ENCODE results near the gene KDM2A. TPM values are rescaled to one million over a fixed set of nuclear protein-coding genes. Genes with fewer than 3 reads are reported as not detected.
A peak's percentile ranks its signal among the peaks of the same experiment; 100 is the strongest.

KDM2A gene
- total RNA-seq, 1 donor from 2014 or later = 119 TPM

DNA sequence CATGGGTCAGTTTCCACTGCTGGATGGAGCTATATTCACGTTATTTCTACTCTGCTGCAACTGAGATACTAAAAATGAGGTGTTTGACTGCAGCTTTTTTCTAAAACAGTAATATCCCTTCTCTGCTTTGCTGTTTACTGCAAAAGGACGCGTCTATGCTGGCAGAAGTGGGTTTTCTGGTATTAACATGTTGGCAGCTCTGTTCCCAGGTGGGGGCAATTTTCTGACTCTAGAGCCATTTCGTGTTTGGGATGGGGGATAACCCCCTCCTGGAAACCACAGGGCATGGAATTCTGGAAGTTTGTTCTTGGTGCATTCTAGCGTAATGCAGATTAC, 152.1 kb downstream of the KDM2A start:
- Mint-ChIP-seq H3K36me3 (ENCODE audit: low read depth) (peaks cover 50% of the 10 kb centered on the region), H3K27me3 (ENCODE audit: insufficient read depth) (no peaks in the 10 kb centered on the region), H3K9me3 (no peaks in the 10 kb centered on the region), H3K4me3 (peak overlapping the region; percentile 96), H3K4me1 (ENCODE audit: low read depth) (peaks cover 69% of the 10 kb centered on the region), H3K27ac (peak overlapping the region; percentile 96)
- DNase-seq (ENCODE audit: low spot score) = no peak
- intact Hi-C loops (cut with micrococcal nuclease) = no loop called here

DNA sequence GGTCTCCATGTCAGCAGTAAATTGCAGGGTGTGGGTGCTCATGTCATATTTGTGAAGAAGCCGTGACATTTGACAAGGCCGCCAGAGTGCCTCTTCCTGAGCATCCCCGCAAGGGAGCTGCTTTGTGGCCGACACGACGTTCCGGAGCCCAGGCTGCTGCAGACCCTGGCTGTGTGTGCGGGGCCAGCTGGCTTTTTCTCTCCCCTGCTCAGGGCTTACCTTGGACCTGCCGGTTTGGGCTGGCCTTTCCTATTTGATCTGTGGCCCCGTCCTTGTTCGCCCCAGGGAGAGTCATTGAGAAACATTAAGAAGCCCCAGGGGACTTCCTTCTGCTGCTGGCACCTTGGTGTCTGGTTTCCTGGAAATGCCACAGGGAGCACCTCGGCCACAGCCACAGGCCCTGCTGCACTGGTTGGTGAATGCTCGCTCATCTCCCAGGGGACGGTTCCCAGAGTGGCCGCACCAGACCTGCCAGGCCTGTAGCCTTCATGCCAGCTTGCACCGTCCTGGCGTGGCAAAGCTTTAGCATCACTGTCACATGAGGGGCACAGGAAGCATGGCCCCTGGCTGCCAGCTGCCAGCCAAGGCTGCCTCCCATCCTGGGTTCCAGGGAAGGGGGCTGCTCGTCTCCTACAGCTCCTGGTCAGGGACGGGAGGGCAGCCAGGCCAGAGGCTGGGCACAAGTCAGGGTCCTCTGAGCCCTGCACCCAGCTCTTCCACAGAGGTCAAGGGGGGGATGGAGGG, 152.7 kb downstream of the KDM2A start:
- intact Hi-C loops (cut with micrococcal nuclease) = no loop called here
- Mint-ChIP-seq H3K27me3 (ENCODE audit: insufficient read depth) (no peaks in the 10 kb centered on the region), H3K4me3 (peak overlapping the region; percentile 96), H3K4me1 (ENCODE audit: low read depth) (peaks cover 74% of the 10 kb centered on the region), H3K27ac (peak overlapping the region; percentile 96), H3K36me3 (ENCODE audit: low read depth) (peaks cover 52% of the 10 kb centered on the region), H3K9me3 (no peaks in the 10 kb centered on the region)
- DNase-seq (ENCODE audit: low spot score) = peak; percentile 59

DNA sequence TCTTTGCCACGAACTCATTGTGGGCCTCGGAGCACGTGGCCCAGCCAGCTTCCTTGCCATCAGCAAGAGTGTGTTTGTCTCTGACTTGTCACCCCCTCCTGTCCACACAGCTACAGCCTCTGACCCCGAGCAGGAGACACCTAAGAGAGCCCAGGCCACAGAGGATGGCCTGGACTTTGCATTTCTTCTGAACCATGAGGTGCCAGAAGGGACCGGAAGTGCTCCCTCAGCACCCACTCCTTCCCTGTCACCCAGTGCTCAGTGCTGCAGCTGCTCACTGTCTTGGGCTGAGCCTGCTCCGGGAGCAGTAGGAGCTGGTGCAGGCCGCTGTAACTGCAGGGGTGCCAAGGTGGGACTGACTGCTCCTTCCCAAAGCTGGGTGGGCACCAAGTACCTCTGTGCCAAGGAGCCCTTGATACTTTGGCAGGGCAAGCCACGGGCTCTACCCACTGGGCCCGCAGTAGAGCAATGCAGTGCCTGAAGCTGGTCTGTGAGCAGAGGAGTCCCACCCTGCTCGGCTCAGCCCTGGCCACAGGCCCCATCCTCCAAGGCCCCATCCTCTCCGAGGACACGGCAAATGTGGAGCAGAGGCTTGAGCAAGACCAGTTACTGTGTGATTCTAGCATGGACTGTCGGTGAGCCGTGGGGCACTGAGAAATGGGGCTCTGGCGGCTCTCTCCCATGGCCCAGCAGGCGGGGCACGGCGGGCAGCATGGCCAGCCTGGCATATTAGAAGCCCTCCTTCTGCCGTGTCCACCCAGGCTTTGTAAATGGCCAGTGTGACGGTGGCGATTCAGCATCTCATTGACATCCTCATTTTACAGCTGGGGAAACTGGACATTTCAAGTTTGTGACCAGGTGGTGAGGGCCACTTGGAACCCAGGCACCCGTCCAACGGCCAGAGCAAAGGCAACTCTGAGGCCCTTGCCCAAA, 153.5 kb downstream of the KDM2A start:
- intact Hi-C loops (cut with micrococcal nuclease) = no loop called here

GRCh38 chr11:67273260-67273990, 154.4 kb downstream of the KDM2A start:
- no peak for DNase-seq (ENCODE audit: low spot score)
- peaks cover 62% of the 10 kb centered on the region for H3K4me1 Mint-ChIP-seq (ENCODE audit: low read depth)
- H3K4me3 Mint-ChIP-seq = peak overlapping the region; percentile 96
- H3K27me3 Mint-ChIP-seq (ENCODE audit: insufficient read depth) = no peaks in the 10 kb centered on the region
- H3K27ac Mint-ChIP-seq = peak overlapping the region; percentile 96
- no peaks in the 10 kb centered on the region for H3K9me3 Mint-ChIP-seq
- peaks cover 43% of the 10 kb centered on the region for H3K36me3 Mint-ChIP-seq (ENCODE audit: low read depth)
- intact Hi-C loops (cut with micrococcal nuclease) = no loop called here

More for the DNA sequence above, 153.5 kb downstream of the KDM2A start:
- Mint-ChIP-seq H3K9me3 (no peaks in the 10 kb centered on the region), H3K27me3 (ENCODE audit: insufficient read depth) (no peaks in the 10 kb centered on the region), H3K27ac (peak overlapping the region; percentile 96), H3K4me1 (ENCODE audit: low read depth) (peaks cover 71% of the 10 kb centered on the region), H3K36me3 (ENCODE audit: low read depth) (peaks cover 48% of the 10 kb centered on the region), H3K4me3 (peak overlapping the region; percentile 96)
- no peak for DNase-seq (ENCODE audit: low spot score)

- peak overlapping the region; percentile 72 for H3K4me3 Mint-ChIP-seq
- peaks cover 69% of the 10 kb centered on the region for H3K4me1 Mint-ChIP-seq (ENCODE audit: low read depth)
- H3K9me3 Mint-ChIP-seq = no peaks in the 10 kb centered on the region
- H3K27ac Mint-ChIP-seq = peak overlapping the region; percentile 96
- H3K27me3 Mint-ChIP-seq (ENCODE audit: insufficient read depth) = no peaks in the 10 kb centered on the region
- DNase-seq (ENCODE audit: low spot score) = no peak
- peaks cover 39% of the 10 kb centered on the region for H3K36me3 Mint-ChIP-seq (ENCODE audit: low read depth)
- intact Hi-C loops (cut with micrococcal nuclease) = no loop called here
Observed at GRCh38 chr11:67274768-67275605, 155.9 kb downstream of the KDM2A start.

GRCh38 chr11:67275606-67276409, 156.7 kb downstream of the KDM2A start:
- Mint-ChIP-seq H3K9me3 (no peaks in the 10 kb centered on the region), H3K4me1 (ENCODE audit: low read depth) (peaks cover 63% of the 10 kb centered on the region), H3K27ac (peak overlapping the region; percentile 96), H3K27me3 (ENCODE audit: insufficient read depth) (no peaks in the 10 kb centered on the region), H3K36me3 (ENCODE audit: low read depth) (peaks cover 35% of the 10 kb centered on the region), H3K4me3 (peak overlapping the region; percentile 72)
- DNase-seq (ENCODE audit: low spot score) = no peak
- intact Hi-C loops (cut with micrococcal nuclease) = no loop called here

GRCh38 chr11:67276781-67277230, 157.7 kb downstream of the KDM2A start:
- no peak for DNase-seq (ENCODE audit: low spot score)
- no peaks in the 10 kb centered on the region for H3K27me3 Mint-ChIP-seq (ENCODE audit: insufficient read depth)
- H3K4me1 Mint-ChIP-seq (ENCODE audit: low read depth) = peaks cover 53% of the 10 kb centered on the region
- H3K9me3 Mint-ChIP-seq = no peaks in the 10 kb centered on the region
- H3K36me3 Mint-ChIP-seq (ENCODE audit: low read depth) = peaks cover 31% of the 10 kb centered on the region
- intact Hi-C loops (cut with micrococcal nuclease) = loop anchor here (1.0 kb wide), 3 partner anchors 9 to 40 kb away; no protein-coding TSS in a partner anchor
- peak overlapping the region; percentile 96 for H3K27ac Mint-ChIP-seq
- H3K4me3 Mint-ChIP-seq = peak overlapping the region; percentile 77

DNA sequence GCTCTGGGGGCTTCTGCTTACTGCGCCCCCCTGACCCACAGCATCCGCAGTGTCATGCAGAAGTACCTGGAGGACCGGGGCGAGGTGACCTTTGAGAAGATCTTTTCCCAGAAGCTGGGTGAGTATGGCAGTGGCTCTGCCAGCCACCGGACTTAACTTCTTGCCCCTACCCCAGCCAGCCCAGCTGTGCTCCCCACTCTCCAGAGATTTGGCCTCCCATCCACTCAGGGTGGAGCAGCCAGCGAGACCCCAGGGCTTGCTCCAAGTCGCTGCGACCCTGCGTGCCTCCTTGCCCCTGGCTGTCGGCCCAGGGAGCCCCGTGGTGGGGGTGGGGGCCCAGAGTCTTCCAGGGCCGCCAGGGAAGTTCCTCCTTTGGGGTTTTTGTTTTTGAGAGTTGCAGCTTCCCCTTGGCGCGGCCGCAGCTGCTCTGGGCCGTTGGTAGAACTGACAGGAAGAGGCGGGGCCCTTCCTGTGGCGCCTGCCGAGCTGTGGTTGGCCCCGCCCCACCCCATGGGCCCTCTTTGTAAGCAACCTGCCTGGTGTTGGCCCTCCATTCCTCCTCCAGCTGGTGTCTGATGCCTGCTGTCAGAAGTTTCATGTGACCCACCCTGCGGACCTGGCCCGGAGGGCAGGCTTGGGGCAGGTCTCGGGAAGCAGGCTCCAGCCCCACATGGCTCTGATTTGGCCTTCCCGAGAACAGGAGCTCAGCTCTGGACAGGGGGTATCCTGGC, 158.3 kb downstream of the KDM2A start:
- Mint-ChIP-seq H3K27ac (peak overlapping the region; percentile 96), H3K36me3 (ENCODE audit: low read depth) (peaks cover 30% of the 10 kb centered on the region), H3K9me3 (no peaks in the 10 kb centered on the region), H3K4me3 (peak overlapping the region; percentile 77), H3K4me1 (ENCODE audit: low read depth) (peaks cover 50% of the 10 kb centered on the region), H3K27me3 (ENCODE audit: insufficient read depth) (no peaks in the 10 kb centered on the region)
- DNase-seq (ENCODE audit: low spot score) = peak; percentile 87
- intact Hi-C loops (cut with micrococcal nuclease) = loop anchor here (1.0 kb wide), 3 partner anchors 9 to 40 kb away; no protein-coding TSS in a partner anchor

- peak overlapping the region; percentile 77 for H3K4me3 Mint-ChIP-seq
- no peaks in the 10 kb centered on the region for H3K27me3 Mint-ChIP-seq (ENCODE audit: insufficient read depth)
- no peaks in the 10 kb centered on the region for H3K9me3 Mint-ChIP-seq
- peak overlapping the region; percentile 96 for H3K27ac Mint-ChIP-seq
- intact Hi-C loops (cut with micrococcal nuclease) = no loop called here
- no peak for DNase-seq (ENCODE audit: low spot score)
- peaks cover 32% of the 10 kb centered on the region for H3K36me3 Mint-ChIP-seq (ENCODE audit: low read depth)
- peaks cover 44% of the 10 kb centered on the region for H3K4me1 Mint-ChIP-seq (ENCODE audit: low read depth)
Observed at GRCh38 chr11:67278135-67278938, 159.3 kb downstream of the KDM2A start.

- Mint-ChIP-seq H3K4me3 (peak overlapping the region; percentile 62), H3K27ac (peak overlapping the region; percentile 96), H3K36me3 (ENCODE audit: low read depth) (peaks cover 37% of the 10 kb centered on the region), H3K27me3 (ENCODE audit: insufficient read depth) (no peaks in the 10 kb centered on the region), H3K9me3 (no peaks in the 10 kb centered on the region), H3K4me1 (ENCODE audit: low read depth) (peaks cover 44% of the 10 kb centered on the region)
- no peak for DNase-seq (ENCODE audit: low spot score)
- intact Hi-C loops (cut with micrococcal nuclease) = no loop called here
Observed at GRCh38 chr11:67278939-67279588, 160.0 kb downstream of the KDM2A start.
